KBM-7 (cell line): ENCODE data around the gene RGR.

ENCODE experiments used
- DNase-seq: peaks from one replicate; pipeline ENCODE4 v3.0.0-alpha.2; 2015
- in situ Hi-C: fragments of 300-500 bp; cut with MboI; formaldehyde crosslinking; loops from 2 replicates; pipeline ENCODE4 v1.14.3; 2020; ENCODE audit warnings: low sequenced_read_pairs, low pct_unique_long_range_greater_than_20kb, mixed read lengths

Gene RGR

DNA sequence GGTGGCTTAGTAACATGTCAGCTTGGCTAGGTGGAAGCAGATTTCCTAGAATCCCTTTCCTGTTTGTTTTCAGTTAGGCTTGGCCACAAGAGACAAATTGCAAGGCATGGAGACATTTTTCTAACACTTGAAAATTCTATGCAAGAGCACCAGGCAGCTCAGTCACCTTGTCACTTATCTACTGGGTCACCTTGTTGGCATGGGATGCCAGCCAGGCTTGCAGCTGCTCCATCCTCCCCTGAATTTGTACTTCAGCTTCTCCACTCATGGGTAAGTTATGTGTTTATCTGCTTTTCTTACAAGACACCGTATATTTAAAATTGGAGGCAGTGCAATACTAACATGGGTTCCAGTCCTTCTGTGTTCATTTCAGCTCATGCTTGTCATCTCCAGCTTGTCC lies 43.3 kb downstream of the RGR start:
- in situ Hi-C loops = no loop called here
- no peak for DNase-seq

GRCh38 chr10:84289521-84290200 lies 44.8 kb downstream of the RGR start:
- no peak for DNase-seq
- in situ Hi-C loops = no loop called here

DNA sequence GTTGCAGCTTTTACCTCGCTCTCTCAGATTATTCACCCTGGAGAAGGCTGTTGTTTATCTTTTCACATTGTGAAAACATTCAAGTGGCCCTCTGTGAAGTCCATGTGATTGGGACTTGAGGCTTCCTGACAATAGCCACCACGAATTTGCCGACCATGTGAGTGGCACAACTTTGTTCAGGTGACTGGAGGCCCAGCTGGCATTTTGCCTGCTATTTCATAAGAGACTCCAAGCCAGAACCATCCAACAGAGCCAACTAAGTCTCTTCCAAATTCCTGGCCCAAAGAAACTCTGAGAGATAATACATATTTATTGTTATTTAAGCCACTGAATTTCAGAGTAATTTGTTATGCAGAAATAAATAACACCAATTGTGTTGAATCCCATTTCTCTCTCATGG lies 45.4 kb downstream of the RGR start:
- in situ Hi-C loops = no loop called here
- no peak for DNase-seq

GRCh38 chr10:84291384-84291783 lies 46.5 kb downstream of the RGR start:
- in situ Hi-C loops = no loop called here
- peak; percentile 65 for DNase-seq

DNA sequence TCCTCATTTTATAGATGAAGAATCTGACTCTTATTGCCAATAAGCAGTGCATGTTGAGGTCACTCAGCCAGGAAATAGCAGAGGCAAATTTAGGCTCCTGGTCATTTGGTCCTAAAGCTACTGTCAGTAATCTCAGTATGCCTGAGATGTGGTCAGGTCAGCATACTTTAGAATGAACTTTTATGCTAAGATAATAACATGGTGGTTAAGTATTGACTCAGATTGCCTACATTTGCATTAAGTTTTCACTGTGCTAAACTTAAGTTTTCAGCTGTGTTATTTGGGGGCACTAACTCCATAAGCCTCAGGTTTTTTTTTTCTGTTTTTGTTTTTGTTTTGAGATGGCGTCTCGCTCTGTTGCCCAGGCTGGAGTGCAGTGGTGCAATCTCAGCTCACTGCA lies 47.6 kb downstream of the RGR start:
- DNase-seq = no peak
- in situ Hi-C loops = no loop called here

GRCh38 chr10:84293171-84293570 lies 48.3 kb downstream of the RGR start:
- no peak for DNase-seq
- in situ Hi-C loops = no loop called here

DNA sequence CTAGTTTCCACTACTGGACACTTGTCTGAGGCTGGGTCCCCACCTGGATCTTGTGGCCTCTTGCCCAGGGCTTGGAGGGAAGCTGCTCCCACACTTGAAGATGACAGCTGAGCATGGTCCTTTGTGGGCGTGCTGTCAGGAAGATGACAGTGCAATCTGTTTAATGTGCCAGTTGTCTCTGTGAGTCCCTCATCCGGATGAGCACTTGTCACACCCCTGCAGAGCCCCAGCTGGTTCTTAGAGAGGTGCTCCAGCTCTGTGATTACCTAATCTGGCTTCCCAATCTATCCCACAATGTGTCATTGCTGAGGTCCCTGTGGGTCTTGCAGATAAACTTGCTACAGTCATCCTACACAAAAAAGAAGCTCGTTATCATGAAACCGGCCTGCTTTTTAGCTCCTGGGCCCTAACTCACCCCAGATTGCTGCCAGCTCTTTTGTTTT lies 48.7 kb downstream of the RGR start:
- in situ Hi-C loops = no loop called here

DNA sequence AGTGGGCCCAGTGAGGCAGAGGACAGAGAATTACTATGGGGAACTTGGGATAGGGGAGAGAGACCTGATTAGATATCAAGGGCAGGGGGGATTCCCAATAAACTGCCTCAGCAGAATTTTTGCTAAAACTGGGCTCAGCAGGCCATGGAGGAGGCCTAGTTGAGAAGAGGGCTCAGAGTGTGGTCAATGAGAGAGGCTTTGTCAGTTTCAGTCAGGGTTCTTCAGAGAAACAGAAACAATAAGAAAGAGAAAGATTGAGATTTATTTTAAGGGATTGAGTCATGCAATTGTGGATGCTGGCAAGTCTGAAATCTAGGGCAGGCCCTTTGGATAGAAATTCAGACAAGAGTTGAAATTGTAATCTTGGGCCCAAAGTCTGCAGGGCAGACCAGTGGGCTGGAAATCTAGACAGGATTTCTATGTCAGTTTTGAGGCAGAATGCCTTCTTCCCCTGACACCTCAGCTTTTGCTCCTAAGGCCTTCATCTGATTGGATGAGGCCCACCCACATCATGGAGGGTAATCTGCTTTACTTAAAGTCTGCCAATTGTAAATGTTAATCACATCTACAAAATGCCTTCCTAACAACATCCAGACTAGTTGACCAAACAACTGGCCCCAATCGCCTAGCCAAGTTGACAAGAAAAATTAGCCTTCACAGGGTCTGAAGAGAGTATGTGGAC lies 50.1 kb downstream of the RGR start:
- DNase-seq = no peak
- in situ Hi-C loops = no loop called here

More for the DNA sequence above, 48.7 kb downstream of the RGR start:
- peak; percentile 83 for DNase-seq

DNA sequence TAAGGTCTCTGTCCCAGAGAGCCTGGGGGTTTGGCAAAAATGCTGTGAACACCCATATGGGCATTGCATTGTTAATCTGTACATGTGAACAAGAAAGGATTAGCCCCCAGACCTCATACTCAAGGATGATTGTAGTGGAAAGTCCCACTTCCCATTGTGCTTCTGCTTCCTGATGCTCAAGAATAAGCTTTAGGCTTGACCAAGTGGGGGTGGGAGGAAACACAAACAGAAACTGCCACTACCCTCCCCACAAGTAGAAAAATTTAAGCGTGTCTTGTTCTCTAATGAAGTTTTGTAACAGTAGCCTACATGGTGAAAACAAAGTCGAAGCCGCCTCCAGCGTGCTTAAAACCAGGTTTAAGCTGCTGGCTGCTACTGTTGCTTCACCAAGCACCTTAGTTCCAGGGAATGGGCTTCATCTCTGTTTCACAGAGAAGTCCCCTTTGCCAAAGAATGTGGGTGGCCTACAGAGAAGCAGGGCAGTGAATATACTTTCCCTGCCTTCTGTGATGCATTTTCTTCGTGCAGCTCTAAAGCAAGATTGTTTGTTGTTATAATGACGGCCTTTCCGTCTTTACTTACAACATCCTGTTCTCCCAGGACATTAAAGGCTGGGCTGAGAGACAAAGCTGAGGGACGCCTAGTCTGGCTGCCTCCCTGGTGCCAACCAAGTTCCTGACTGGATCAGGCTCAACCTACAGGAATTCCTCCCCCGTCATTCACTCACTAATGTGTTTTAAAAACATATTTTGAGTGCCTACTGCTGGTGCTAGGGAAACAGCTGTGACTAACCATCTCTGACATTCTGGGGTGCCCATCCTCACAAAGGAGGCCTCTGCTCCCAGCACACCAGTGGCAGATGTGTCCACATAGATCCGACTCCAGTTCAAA lies 51.5 kb downstream of the RGR start:
- in situ Hi-C loops = no loop called here
- peak; percentile 27 for DNase-seq

DNA sequence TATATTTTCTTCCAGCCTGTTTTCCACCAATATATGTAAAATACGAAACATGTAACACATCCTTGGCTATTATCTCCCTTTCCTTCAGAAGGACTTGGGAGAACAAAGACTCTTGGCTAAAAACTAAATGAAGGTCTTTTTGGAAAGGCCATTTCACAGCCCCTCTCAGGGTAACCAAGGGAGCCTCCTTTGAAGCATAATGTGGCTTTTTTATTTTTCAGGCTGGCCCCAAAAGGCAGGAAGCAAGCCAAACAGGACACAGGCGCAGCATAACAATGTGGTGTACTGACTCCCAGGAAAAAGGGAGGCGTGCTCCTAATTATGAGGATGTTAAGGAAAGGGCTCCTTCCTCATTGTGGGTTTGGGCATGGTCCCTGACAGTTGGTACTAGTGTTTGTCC lies 53.2 kb downstream of the RGR start:
- DNase-seq = no peak
- in situ Hi-C loops = no loop called here

DNA sequence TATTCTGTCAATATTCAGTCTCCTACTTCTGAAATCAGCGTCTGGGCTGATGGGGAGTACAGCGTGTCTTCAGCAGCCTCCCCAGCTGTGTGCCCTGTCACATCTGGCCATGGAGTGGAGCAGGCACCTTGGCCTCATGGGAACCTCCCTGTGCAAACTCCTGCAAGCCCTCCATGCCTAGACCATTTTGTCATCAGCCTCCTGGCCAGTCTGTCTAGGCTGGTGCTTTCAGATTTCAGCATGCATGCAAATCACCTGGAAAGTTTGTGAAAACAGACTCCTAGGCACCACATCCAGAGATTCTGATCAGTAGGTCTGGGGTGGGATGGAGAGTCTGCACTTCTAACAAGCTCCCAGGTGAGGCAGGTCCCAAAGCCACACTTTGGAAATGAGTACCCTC lies 57.4 kb downstream of the RGR start:
- in situ Hi-C loops = no loop called here

DNA sequence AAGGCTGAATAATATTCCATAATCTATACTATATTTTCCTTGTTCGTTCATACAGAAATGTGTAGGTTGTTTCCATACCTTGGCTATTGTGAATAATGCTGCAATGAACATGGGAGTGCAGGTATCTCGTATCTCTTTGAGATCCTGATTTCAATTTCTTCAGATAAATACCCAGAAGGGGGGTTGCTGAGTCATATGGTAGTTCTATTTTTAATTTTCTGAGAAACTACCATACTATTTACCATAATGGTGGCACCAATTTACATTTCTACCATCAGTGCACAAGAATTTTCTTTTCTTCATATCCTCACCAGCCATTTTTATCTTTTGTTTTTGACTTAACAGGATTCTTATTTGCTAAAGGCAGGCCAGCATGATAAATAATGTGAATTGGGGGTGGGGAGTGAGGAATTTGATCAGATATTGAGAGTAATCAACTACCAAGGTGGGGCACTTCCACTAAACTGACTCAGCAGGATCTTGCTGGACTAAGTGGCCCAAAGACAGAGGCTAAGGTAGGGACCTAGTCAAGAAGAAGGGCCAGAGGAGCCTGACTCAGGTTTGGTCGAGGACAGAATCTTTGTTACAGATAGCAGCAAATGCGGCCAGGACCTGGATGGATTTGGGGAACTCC lies 62.0 kb downstream of the RGR start:
- no peak for DNase-seq

More for the DNA sequence above, 57.4 kb downstream of the RGR start:
- DNase-seq = no peak

GRCh38 chr10:84308021-84308420 lies 63.2 kb downstream of the RGR start:
- no peak for DNase-seq
- in situ Hi-C loops = no loop called here

More for the DNA sequence above, 62.0 kb downstream of the RGR start:
- in situ Hi-C loops = no loop called here

DNA sequence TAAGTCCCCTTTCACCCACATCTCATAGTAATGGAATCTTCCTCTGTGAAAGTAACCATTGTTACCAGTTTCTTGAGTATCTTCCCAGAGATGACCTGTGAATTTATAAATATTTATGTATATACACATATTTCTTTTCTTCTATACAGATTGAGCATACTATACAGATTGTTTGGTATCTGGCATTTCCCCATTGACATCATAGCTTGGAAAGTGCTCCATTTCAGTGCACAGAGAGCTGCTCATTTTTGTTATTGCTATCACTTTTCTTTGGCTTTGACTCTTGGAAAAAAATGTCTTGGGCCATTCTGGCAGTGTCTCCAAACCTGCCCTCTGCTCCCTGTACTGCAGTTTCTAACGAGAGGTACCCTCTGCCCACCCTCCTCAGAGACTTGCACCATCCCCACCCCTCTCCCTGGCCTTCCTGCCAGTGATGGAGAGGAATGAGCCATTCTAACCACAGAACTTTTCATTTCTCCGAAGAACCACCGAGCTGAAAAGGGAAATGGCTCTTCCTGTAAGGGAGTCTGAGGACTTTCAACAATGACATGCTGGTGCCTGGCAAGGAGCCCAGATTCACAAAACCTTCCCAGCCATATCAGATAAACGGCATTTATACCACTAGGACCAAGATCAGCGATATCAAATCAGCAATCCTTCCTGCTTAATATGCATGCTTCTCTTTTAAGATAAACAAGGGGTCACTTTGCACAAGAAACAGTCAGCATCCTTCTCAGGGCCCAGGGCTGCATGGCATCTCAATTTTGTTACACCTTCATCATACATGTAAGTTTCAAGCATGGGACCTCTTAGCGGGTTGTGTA lies 63.8 kb downstream of the RGR start:
- in situ Hi-C loops = no loop called here
- peak; percentile 94 for DNase-seq
